ENCODE measurements around the gene HTT.

Gene HTT

GRCh38 chr4:3174371-3175338 lies 100.2 kb downstream of the HTT start:
- no peak for DNase-seq (ENCODE audit: low spot score)

GRCh38 chr4:3176367-3177229 lies 102.1 kb downstream of the HTT start:
- no peak for DNase-seq (ENCODE audit: low spot score)

GRCh38 chr4:3177426-3177825 lies 102.9 kb downstream of the HTT start:
- DNase-seq (ENCODE audit: low spot score): no peak

GRCh38 chr4:3177905-3178304 lies 103.4 kb downstream of the HTT start:
- no peak for DNase-seq (ENCODE audit: low spot score)

GRCh38 chr4:3178351-3178750 lies 103.9 kb downstream of the HTT start:
- DNase-seq (ENCODE audit: low spot score): no peak

- DNase-seq (ENCODE audit: low spot score): no peak
These were observed 104.7 kb downstream of the HTT start for GRCh38 chr4:3179126-3179706.

- no peak for DNase-seq (ENCODE audit: low spot score)
These were observed 108.5 kb downstream of the HTT start for GRCh38 chr4:3183008-3183407.

GRCh38 chr4:3184725-3185124 lies 110.2 kb downstream of the HTT start:
- DNase-seq (ENCODE audit: low spot score): no peak

GRCh38 chr4:3186609-3187008 lies 112.1 kb downstream of the HTT start:
- DNase-seq (ENCODE audit: low spot score): no peak

GRCh38 chr4:3188118-3188517 lies 113.6 kb downstream of the HTT start:
- no peak for DNase-seq (ENCODE audit: low spot score)

- DNase-seq (ENCODE audit: low spot score): no peak
These were observed 115.0 kb downstream of the HTT start for GRCh38 chr4:3189459-3189858.

GRCh38 chr4:3190549-3190948 lies 116.1 kb downstream of the HTT start:
- DNase-seq (ENCODE audit: low spot score): no peak

GRCh38 chr4:3192188-3192587 lies 117.7 kb downstream of the HTT start:
- DNase-seq (ENCODE audit: low spot score): no peak

GRCh38 chr4:3192827-3193226 lies 118.3 kb downstream of the HTT start:
- DNase-seq (ENCODE audit: low spot score): no peak

- DNase-seq (ENCODE audit: low spot score): no peak
These were observed 119.2 kb downstream of the HTT start for GRCh38 chr4:3193531-3194203.

GRCh38 chr4:3196670-3197359 lies 122.3 kb downstream of the HTT start:
- no peak for DNase-seq (ENCODE audit: low spot score)

- DNase-seq (ENCODE audit: low spot score): no peak
These were observed 123.1 kb downstream of the HTT start for GRCh38 chr4:3197366-3198105.

GRCh38 chr4:3198906-3199305 lies 124.4 kb downstream of the HTT start:
- no peak for DNase-seq (ENCODE audit: low spot score)

- no peak for DNase-seq (ENCODE audit: low spot score)
These were observed 125.4 kb downstream of the HTT start for GRCh38 chr4:3199653-3200422.
